GM12872 (cell line): ENCODE results near the gene MAPK11.
A peak's percentile ranks its signal among the peaks of the same experiment; 100 is the strongest.

ENCODE experiments used
- TF ChIP-seq, protein P1 (sequence below): IDR thresholded peaks from 3 replicates; pipeline ENCODE4 v1.5.1; 2011; ENCODE audit warnings: low read depth, mild to moderate bottlenecking, low read length, moderate library complexity; ENCODE audit not compliant: insufficient read depth

The MAPK11 gene

DNA sequence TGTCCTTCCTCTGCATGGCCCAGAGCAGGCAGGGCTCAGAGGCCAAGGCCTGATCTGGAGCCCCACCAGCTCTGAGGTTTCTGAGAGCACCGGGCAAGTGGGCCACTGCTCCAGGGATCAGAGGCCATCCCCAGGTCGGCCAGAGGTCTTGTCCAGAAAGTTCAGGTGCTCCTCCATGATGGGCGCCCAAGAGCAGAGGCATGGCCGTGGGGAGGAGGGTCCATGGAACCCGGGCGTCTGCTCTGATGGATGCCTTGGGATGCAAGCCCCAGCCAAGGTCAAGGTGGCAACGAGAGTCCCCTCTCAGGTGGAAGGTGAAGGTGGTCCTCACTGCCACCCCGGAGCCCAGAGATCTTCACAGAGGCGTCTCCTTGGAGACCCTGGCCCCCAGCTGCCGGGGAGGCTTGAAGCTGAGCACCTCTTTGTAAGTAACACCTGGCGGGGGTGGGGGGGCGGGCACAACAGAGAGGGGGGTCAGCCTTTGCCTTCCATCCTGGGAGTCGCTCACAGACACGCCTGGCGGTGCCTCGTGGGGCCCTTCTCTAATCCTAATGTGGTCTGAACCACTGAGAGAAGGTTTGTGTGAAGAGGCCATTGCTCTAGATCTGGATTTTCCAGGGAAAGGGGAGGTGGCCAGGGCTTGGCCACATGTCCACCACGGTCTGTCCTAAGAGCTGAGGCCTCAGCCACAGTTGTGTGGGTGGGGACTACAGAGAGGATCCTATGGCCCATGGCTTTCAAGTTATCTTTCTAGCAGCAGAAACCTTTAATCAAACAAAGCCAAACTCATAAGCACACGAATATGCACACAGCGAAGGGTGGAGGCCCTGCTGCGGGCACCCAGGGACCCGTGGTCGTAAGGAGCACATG lies 16.9 kb downstream of the MAPK11 start:
- TF ChIP-seq, protein P1, sequence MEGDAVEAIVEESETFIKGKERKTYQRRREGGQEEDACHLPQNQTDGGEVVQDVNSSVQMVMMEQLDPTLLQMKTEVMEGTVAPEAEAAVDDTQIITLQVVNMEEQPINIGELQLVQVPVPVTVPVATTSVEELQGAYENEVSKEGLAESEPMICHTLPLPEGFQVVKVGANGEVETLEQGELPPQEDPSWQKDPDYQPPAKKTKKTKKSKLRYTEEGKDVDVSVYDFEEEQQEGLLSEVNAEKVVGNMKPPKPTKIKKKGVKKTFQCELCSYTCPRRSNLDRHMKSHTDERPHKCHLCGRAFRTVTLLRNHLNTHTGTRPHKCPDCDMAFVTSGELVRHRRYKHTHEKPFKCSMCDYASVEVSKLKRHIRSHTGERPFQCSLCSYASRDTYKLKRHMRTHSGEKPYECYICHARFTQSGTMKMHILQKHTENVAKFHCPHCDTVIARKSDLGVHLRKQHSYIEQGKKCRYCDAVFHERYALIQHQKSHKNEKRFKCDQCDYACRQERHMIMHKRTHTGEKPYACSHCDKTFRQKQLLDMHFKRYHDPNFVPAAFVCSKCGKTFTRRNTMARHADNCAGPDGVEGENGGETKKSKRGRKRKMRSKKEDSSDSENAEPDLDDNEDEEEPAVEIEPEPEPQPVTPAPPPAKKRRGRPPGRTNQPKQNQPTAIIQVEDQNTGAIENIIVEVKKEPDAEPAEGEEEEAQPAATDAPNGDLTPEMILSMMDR: no peak

DNA sequence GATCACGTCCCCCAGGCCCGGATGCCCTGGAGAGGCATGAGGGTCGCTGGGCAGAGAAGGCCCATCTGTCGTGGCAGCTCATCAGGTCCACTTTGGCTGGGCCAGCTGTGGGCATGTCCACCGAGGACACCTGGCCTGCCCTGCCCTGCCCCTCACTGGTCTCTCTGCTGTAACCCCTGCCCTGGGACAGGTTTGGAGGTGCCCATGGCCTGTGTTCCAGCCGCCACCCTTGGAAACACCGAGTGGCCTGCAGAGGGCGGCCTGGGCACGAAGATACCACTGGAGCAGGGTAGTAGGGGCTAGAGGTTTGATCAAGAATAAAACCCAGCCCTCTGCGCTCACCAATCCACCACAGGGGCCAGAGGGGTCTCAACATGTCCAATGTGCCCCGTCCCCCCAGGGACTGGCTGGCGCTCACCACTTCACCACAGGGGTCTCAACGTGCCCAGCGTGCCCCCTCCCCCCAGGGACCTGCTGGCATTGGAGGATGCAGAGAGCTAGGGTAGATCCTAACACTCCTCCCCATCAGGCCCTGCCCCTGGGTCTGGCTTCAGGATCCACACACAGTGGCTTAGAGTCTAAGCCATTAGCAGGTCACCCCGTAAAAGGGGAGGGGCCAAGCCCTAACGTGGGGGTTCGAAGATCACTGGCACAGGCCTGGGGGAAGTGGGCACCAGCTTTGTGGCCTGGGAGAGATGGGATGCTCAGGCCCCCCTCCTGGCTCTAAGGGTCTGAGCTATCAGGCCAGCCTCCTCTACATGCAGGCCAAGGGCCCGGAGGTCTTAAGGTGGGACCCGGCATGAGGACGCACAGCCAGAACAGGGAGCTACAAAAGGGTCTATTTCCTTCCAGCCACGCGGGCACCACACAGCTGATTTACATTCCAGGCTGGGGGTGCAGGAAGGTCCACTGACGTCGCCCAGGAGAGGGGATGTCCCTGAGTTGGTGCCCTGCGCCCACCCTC lies 17.8 kb downstream of the MAPK11 start:
- TF ChIP-seq, protein P1: peak; percentile 74

DNA sequence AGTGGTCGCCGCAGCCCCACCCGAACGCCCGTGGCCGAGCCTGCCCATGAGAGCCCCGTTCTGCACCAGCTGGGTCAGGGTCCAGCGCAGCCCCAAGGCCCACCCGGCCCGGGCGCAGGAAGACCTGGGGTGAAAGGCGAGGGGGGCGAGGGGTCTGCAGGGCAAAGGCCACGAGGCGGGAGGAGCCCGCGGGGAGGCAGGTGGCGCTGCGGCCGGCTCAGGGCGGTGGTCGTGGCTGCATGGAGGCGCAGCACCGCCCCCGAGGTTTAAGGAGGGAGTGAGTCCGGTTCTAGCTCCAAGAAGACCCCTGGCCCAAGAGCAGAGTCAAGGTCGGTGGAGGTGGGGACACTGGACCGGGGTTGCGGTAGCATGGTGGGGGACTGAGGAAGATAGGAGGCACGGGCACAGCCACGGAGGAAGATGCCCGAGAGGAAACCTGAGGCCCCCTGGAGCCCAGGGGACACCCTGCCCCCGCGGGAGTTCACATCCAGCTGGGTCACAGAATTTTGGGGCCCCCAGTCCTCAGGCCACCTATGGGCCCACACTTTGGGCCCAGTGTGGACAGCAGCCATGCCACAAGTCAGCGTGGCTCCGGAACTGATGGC lies 18.6 kb downstream of the MAPK11 start:
- TF ChIP-seq, protein P1: no peak

DNA sequence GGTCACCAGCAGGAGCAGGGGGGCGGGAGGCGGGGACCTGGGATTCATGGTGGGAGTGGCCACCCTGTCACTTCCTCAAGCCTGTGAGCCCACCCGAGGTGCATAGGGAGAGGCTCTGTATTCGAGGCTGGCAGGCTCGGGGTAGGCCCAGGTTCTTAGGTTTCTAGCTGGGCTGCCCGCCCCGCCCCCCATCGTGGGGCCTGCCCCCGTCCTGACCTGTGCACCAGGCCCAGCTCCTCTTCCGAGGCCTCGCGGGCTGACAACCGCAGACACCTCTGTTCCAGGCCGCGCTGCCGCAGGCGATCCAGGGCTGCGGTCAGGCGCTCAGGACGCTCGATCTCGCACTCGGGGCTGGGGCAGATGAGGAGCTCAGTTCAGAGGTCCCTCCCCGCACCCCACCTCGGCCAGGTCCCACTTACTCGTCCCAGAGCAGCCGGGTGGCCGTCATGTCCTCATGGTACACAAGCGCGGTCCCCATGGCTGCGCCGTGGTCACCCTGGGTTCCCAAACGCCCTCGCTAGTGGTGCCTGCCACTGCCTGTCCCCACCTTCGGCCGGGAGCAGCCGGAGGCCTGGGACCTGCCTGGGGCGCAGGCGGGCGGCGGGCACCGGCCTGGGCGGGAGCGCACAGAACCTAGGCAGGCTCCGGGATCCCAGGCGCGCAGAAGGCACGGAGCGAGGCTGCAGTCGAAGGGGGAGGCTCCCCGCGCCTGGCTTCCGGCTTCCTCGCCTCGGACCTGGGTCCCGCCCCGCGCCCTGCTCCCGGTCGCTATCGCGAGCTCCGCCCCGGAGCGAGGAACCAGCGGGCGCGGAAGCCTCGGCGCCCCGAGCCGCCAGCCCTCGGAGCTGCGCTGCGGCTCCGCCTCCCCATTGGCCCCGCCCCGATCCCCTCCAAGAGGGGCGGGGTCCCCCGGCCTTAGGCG lies 19.4 kb downstream of the MAPK11 start, which contains the start of gene HDAC10:
TSS of gene HDAC10 (minus strand) at position 711 of the 922 bp plus-strand sequence. CDS start at position 478, 233 bp downstream.
- TF ChIP-seq, protein P1: no peak

DNA sequence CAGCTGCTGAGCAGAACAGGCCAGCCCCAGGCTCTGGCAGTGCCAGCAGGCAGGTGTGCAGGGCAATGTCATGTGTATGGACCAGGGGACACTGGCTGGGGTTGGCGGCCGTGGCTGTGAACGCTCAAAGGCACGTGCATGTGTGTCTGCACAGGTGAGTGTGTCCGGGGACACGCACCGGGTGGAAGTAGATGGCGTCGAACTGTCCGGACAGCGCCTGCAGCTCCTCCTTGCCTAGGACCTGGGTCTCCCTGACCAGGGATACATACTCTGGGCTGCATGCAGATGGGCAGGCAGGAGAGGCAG lies 20.0 kb downstream of the MAPK11 start:
- TF ChIP-seq, protein P1: no peak

DNA sequence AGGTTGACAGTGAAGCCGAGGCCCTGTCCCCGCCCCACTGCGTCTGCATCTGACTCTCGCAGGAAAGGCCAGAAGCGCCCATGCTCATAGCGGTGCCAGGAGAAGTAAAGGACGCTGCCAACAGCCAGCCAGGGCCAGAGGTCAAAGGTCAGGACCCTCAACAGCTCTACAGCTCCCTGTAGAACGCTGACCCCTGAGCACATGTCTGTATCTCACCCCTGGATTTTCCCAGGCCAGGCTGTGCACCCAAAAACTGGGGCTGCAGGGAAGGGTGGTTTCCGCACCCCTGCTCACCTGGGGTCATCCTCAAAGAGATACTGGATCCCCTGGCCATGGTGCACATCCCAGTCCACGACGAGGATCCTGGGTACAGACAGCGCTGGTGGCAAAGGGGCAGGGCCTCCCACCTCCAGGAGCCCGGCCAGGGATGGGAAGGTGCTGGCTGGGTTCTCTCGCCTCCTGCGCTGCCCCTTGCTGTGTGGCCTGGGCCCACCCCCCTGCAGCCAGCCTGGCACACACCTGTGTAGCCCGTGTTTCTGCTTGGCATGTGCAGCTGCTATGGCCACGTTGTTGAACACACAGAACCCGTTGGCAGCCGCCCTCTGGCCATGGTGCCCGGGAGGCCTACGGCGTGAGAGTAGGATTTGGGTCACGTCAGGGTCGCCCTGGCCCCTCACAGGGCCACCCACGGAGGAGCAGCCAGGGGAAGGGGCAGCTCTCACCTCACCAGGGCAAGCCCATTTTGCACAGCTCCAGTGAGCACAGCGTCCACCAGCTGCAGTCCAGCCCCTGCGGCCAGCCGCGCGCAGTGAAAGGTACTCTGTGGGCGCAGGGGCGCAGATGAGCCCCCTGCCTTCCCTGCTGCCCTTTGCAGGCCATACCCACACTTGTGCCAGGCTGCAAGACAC lies 20.6 kb downstream of the MAPK11 start:
- TF ChIP-seq, protein P1: no peak
